ENCODE measurements around the gene EPB41L4A. TPM values are rescaled to one million over a fixed set of nuclear protein-coding genes. Genes with fewer than 3 reads are reported as not detected.

Gene EPB41L4A
- total and polyA plus RNA-seq, 12 donors, result 4.2 to 26.3 (median 9.5) TPM

DNA sequence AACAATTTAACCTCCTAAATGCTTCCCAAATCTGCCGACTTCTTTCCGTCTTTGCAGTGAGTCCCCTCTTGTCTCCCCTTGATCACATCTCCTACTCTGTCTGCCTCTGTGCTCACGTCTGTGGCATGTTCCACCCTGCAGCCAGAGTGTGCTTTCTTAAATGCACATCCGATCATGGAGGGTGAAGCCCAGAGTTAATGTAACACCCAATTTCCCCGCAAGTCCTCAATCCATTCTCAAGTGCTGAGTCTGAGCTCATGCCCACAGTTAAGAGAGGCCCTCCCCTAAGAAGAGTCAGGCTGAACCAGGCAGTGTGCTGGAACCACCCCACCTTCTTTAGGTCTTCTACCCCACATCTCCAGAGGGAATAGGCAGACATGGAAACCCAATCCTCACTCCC lies 164.8 kb downstream of the EPB41L4A start:
- Histone ChIP-seq H3K27ac (peak overlapping the region in 1 of 5 donors; percentile 21), H3K4me1 (replicated peaks in 1 of 2) (no peaks in the 10 kb centered on the region), H3K27me3 (no peaks in the 10 kb centered on the region), H3K9me3 (replicated peaks in 1 of 3) (no peaks in the 10 kb centered on the region), H3K36me3 (replicated peaks in 1 of 2) (no peaks in the 10 kb centered on the region), H3K4me3 (no peak overlapping the region)
- intact Hi-C loops (cut with DNase I), result no loop called here
- TF ChIP-seq, protein P1, sequence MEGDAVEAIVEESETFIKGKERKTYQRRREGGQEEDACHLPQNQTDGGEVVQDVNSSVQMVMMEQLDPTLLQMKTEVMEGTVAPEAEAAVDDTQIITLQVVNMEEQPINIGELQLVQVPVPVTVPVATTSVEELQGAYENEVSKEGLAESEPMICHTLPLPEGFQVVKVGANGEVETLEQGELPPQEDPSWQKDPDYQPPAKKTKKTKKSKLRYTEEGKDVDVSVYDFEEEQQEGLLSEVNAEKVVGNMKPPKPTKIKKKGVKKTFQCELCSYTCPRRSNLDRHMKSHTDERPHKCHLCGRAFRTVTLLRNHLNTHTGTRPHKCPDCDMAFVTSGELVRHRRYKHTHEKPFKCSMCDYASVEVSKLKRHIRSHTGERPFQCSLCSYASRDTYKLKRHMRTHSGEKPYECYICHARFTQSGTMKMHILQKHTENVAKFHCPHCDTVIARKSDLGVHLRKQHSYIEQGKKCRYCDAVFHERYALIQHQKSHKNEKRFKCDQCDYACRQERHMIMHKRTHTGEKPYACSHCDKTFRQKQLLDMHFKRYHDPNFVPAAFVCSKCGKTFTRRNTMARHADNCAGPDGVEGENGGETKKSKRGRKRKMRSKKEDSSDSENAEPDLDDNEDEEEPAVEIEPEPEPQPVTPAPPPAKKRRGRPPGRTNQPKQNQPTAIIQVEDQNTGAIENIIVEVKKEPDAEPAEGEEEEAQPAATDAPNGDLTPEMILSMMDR (IDR thresholded peaks at IDR 0.05), result no peak
- no peak for TF ChIP-seq POLR2A (IDR thresholded peaks at IDR 0.05)
- WGBS, 4 donors, result 87 to 94% (median 88%) methylated on average over 5 of the region's 5 CpGs
- no peak for DNase-seq

DNA sequence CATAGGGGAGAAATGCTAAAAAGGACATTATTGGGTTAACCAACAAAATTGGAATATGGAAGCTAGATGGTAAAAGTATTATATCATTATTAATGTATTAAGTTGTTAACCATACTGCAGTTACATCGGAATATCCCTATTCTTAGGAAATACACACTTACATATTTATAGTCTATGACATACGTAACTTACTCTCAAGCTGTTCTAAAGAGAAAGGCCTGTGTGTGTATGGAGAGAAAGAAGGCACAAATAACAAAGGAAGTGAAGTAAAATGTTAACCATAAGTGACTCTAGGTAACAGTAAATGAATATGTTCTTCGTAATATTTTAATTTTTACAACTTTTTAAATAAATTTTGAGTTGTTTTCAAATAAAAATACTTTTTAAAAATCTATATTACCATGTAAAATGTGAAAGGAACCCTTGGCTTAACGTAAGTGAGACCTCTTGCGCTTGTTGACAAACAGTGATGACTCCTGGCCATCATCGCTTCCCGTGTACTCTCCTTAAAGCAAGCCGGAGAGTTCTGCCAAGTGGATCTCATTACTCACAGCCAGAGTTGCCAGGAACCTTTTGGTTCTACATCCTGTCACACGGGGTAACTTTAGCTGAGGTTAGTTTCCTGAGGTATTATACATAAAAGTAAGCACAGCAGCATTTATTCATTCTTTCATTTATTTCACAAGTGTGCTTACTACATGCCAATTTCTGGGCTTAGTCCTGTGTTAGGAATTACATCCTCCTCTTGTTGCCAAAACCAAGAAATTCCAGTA lies 165.4 kb downstream of the EPB41L4A start:
- Histone ChIP-seq H3K4me1 (replicated peaks in 1 of 2) (no peaks in the 10 kb centered on the region), H3K9me3 (replicated peaks in 1 of 3) (no peaks in the 10 kb centered on the region), H3K4me3 (no peak overlapping the region), H3K27ac (peak overlapping the region in 1 of 5 donors; percentile 21), H3K36me3 (replicated peaks in 1 of 2) (no peaks in the 10 kb centered on the region), H3K27me3 (no peaks in the 10 kb centered on the region)
- intact Hi-C loops (cut with DNase I), result no loop called here
- 49 to 66% (median 58%) methylated on average over 9 of the region's 9 CpGs for WGBS, 4 donors
- no peak for TF ChIP-seq POLR2A (IDR thresholded peaks at IDR 0.05)
- TF ChIP-seq, protein P1 (IDR thresholded peaks at IDR 0.05), result no peak
- DNase-seq, result peak in 5 of 7 donors; percentile 29 to 59 (median 33)

DNA sequence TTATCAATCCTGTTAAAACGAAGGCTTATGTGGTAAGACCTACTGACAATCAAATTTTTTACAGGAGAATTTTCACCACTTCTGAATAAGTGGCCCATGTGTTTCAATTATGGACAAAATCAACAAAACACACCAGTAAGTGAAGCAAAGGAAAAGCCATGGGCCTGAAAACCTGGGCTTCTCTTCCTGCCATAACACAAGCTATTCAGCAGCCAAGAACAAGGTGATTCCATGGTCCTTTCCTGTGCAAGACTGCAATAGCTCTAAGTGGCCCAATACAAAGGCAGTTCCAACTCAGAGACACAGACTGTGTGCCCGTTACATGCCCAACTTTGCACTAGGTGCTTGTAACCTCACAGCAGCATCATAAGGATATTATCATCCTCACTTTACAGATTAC lies 168.5 kb downstream of the EPB41L4A start:
- TF ChIP-seq, protein P1 (IDR thresholded peaks at IDR 0.05), result no peak
- no peak for TF ChIP-seq POLR2A (IDR thresholded peaks at IDR 0.05)
- 86 to 96% (median 89%) methylated on average over 2 of the region's 2 CpGs for WGBS, 4 donors
- Histone ChIP-seq H3K36me3 (replicated peaks in 1 of 2) (no peaks in the 10 kb centered on the region), H3K4me3 (no peak overlapping the region), H3K27me3 (no peaks in the 10 kb centered on the region), H3K27ac (no peak overlapping the region), H3K4me1 (replicated peaks in 1 of 2) (no peaks in the 10 kb centered on the region), H3K9me3 (replicated peaks in 1 of 3) (no peaks in the 10 kb centered on the region)
- DNase-seq, result no peak
- intact Hi-C loops (cut with DNase I), result no loop called here

DNA sequence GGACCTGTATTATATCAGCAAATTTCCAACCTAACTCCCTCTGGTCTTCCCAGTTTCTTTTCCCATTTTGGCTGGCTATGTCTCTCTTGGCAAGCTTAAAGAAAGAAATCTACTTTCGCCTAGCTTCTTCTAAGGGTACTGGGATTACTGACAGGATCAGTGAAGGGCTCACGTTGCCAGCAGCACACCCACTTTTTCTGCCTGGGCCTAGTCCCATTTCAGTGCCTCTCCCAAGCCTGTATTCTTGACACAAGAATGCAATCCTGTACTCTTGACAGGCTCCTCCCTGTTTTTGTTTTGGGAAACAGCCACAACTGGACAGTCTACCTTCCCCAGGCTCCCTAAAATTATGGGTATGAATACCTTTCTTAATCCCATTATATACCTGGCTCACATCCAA lies 170.5 kb downstream of the EPB41L4A start:
- no peaks in the 10 kb centered on the region for H3K9me3 ChIP-seq (replicated peaks in 1 of 3)
- intact Hi-C loops (cut with DNase I), result no loop called here
- H3K4me1 ChIP-seq (replicated peaks in 1 of 2), result no peaks in the 10 kb centered on the region
- H3K4me3 ChIP-seq, result no peak overlapping the region
- TF ChIP-seq POLR2A (IDR thresholded peaks at IDR 0.05), result no peak
- no peaks in the 10 kb centered on the region for H3K36me3 ChIP-seq (replicated peaks in 1 of 2)
- no peak overlapping the region for H3K27ac ChIP-seq
- 77 to 93% (median 85%) methylated on average over 2 of the region's 2 CpGs for WGBS, 4 donors
- no peaks in the 10 kb centered on the region for H3K27me3 ChIP-seq
- DNase-seq, result no peak

DNA sequence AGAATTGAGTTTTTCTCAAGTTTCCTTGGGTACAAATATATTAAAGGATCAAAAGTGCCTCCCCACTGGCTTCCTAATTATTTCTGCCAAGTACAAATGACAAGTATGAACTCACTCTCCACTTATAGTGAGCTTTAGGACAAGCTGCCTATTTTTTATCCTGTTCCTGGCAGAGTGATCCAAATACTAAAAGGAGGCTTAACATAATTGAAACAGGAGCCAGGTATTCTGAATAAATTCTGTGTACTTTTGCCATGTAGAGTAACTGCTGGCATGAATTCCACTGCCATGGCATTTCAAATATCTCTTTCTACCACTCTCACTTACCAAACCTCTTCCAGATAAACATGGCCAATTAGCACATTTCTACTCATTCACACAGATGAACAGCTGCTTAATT lies 171.1 kb downstream of the EPB41L4A start:
- Histone ChIP-seq H3K4me1 (replicated peaks in 1 of 2) (no peaks in the 10 kb centered on the region), H3K27ac (no peak overlapping the region), H3K4me3 (no peak overlapping the region), H3K27me3 (no peaks in the 10 kb centered on the region), H3K36me3 (replicated peaks in 1 of 2) (no peaks in the 10 kb centered on the region), H3K9me3 (replicated peaks in 1 of 3) (no peaks in the 10 kb centered on the region)
- TF ChIP-seq, protein P1 (IDR thresholded peaks at IDR 0.05), result no peak
- no peak for TF ChIP-seq POLR2A (IDR thresholded peaks at IDR 0.05)
- DNase-seq, result no peak
- intact Hi-C loops (cut with DNase I), result no loop called here

Data from adrenal gland (tissue), 12 donors.